Activated naive CD4-positive, alpha-beta T cell treated with anti-CD3 and anti-CD28 coated beads, Interleukin-2, amount 50 U/mL, for 24 hours (primary cell): ENCODE measurements around the gene LRTM1.

Experiments used
- H3K27ac Mint-ChIP-seq: one replicate; pipeline ENCODE4 v1.8.0; 2021; ENCODE audit warnings: mild to moderate bottlenecking, mixed read lengths
- H3K27me3 Mint-ChIP-seq: one replicate; pipeline ENCODE4 v1.8.0; 2021; ENCODE audit warnings: mixed read lengths
- H3K36me3 Mint-ChIP-seq: one replicate; pipeline ENCODE4 v1.8.0; 2021; ENCODE audit warnings: mixed read lengths
- H3K4me1 Mint-ChIP-seq: one replicate; pipeline ENCODE4 v1.8.0; 2021; ENCODE audit warnings: mixed read lengths
- H3K4me3 Mint-ChIP-seq: one replicate; pipeline ENCODE4 v1.8.0; 2021; ENCODE audit warnings: mild to moderate bottlenecking, mixed read lengths
- H3K9me3 Mint-ChIP-seq: one replicate; pipeline ENCODE4 v1.8.0; 2021; ENCODE audit warnings: mixed read lengths

LRTM1 gene

DNA sequence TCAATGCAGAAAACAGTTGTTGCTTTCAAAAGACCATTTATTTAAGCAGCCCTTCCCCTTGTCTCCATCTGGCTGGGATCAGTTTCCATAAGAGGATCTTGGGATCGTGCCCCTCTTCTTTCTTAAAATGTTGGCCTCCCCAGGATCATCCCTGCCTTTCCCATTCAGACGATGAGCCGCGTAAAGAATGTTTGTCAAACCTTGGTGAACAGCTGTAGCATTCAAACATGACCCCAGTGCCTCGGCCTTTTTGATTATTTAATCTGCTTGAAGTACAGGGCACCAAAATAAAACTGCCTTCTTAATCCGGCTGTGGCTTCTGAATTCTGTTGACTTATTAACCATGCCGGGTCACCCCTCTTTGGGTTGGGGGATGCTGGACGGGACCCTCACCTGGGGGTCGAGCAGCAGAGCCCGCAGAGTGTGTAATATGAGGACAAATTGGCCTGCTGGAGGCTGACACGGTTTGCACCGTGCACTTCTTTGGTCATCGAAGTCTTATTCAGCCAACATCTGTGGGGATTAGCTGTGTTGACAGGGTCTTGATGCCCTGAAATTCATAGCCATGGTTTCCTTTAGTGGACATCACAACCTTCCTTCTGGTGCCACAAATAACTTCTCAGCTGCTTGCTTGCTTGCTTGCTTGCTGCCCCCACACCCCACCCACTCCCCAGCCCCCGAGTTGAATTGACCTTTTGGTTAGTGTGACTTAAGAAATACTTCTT is at the start of gene LRTM1:
LRTM1 (minus strand) TSS at position 14 of the 725 bp plus-strand sequence. CDS start 148 bp downstream, outside the sequence.
- Mint-ChIP-seq H3K9me3 (peaks cover 5% of the 10 kb centered on the region), H3K4me1 (no peaks in the 10 kb centered on the region), H3K36me3 (no peaks in the 10 kb centered on the region), H3K4me3 (no peak within 1 kb of the TSS), H3K27me3 (no peaks in the 10 kb centered on the region), H3K27ac (no peak within 1 kb of the TSS)

DNA sequence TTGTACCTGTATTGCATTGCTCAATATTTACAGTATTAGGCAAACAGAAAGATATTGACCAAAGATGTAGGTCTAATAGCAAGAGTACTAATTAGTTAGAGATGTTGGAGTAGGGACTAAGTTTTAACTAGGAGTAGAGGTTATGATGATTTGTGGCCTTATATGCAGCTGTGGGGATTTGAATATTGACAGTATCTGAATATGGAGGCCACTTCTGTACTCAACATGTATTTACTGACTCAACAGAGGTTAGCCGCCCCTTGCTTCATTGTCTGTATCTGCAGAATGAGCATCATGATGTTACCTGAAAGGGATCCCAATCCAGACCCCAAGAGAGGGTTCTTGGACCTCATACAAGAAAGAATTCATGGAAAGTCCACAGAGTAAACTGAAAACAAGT is 49.6 kb upstream of the LRTM1 start:
- no peaks in the 10 kb centered on the region for H3K36me3 Mint-ChIP-seq
- no peaks in the 10 kb centered on the region for H3K27me3 Mint-ChIP-seq
- H3K9me3 Mint-ChIP-seq, result peaks cover 10% of the 10 kb centered on the region
- H3K27ac Mint-ChIP-seq, result no peak overlapping the region
- H3K4me1 Mint-ChIP-seq, result no peaks in the 10 kb centered on the region
- no peak overlapping the region for H3K4me3 Mint-ChIP-seq

DNA sequence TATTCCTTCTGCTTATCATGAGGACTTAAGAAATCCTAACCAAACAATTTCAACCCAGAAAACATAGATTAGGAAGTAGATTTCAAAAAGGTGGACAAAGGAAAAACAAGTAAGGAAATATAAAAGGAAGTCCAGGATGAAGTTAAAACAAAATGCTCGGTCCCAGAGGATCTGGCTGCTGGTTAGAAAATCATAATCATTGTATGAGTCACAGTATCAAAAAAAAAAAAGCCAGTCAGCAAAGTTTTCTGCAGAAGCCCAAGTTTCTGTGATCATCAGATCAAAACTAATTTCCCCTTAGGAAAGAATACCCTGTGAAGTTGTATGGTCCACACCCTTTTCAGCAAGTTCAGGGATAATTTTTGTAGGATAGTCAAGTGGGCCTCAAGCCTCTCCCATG is 43.0 kb upstream of the LRTM1 start:
- Mint-ChIP-seq H3K27me3 (no peaks in the 10 kb centered on the region), H3K4me3 (no peak overlapping the region), H3K27ac (no peak overlapping the region), H3K9me3 (peaks cover 4% of the 10 kb centered on the region), H3K4me1 (no peaks in the 10 kb centered on the region), H3K36me3 (no peaks in the 10 kb centered on the region)

DNA sequence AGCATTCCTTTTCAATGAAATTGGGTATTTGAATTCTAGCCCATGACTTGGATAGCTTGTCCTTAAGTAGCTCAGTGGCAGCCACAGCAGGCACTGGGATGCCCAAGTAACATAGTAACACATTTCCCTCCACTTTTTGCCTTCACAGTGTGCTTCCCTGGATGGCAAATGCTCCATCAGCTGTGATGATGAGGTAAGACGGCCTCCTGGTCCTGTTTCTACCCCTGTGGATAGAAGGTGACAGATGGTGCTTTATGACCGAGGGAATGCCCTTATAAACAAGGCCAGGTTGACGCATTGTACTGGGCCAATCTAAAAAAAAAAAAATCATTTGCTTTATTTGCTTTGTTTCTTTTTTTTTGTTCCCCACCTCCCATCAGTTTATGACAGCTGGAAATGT is 41.8 kb upstream of the LRTM1 start:
- Mint-ChIP-seq H3K4me3 (no peak overlapping the region), H3K36me3 (no peaks in the 10 kb centered on the region), H3K27me3 (peaks cover 2% of the 10 kb centered on the region), H3K9me3 (peaks cover 4% of the 10 kb centered on the region), H3K4me1 (no peaks in the 10 kb centered on the region), H3K27ac (no peak overlapping the region)

DNA sequence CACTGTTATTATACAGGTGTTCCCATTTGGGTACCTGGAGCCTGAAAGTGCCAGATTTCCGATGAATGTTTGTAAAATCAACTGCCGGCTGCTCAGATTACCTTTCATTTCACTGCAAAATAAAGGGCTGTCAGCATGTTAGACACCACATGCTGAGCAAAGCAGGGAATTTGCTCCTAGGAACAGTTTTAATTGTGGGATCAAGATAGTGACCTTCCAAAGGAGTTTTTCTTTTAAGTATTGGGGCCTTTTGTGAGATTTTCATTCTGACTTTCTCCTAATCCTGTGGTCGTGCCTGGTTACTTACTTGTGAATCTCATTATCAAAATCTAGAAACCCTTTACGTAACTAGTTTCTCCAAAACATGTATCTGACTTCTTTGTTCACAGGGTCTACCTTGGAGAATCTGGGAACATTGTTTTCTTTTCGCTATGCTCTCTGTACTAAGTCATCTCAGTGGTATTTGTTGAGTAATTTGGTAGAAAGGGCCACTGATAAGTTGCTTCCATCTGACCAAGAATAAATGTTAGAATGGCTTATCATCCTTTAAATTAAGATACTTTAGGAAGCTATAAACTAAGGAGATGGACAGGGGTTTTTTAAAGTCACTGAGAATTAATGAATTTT is 40.8 kb upstream of the LRTM1 start:
- Mint-ChIP-seq H3K4me1 (no peaks in the 10 kb centered on the region), H3K27ac (no peak overlapping the region), H3K36me3 (no peaks in the 10 kb centered on the region), H3K27me3 (peaks cover 2% of the 10 kb centered on the region), H3K9me3 (no peaks in the 10 kb centered on the region), H3K4me3 (no peak overlapping the region)

DNA sequence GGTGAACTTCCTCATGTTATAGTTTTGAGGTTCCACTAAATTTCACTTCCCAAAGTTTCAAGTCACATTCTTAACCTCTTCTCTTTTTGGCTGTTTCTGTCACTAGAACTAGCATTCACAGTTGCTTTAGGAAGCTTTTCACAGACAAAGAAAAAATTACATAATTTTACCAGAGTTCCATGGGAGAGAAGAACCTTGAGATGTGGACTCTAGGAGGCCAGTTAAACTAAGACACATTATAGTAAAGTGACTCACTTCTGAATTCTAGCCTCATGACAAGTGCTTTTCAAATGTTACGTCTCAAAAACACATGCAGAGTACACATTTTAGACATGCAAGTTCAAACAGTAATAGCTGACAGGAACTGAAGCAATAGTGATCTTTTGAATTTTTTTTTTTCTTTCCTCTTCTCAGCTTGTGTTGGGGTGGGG is 39.9 kb upstream of the LRTM1 start:
- H3K27ac Mint-ChIP-seq, result no peak overlapping the region

DNA sequence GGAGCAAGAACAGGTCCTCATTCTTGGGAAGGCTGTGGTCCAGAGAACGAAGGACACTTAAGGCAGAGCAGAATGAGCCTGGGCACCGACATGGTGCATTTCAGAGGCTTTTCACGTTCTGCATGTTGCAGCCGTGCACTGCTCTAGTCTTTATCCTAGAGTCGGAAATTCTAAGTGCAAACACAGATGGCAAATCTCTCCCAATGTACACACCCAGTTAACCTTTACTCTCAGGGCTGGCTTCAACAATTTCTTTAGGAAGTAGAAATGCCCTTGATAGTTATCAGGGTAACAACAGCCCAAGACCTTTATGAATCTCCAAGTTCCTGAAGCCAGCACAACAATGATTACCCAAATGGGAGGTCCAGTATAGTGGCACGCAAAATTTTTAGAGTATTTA is 39.1 kb upstream of the LRTM1 start:
- Mint-ChIP-seq H3K4me1 (no peaks in the 10 kb centered on the region), H3K4me3 (no peak overlapping the region), H3K27me3 (peaks cover 2% of the 10 kb centered on the region), H3K9me3 (no peaks in the 10 kb centered on the region), H3K36me3 (no peaks in the 10 kb centered on the region), H3K27ac (no peak overlapping the region)

More for the DNA sequence above, 39.9 kb upstream of the LRTM1 start:
- Mint-ChIP-seq H3K9me3 (no peaks in the 10 kb centered on the region), H3K27me3 (peaks cover 2% of the 10 kb centered on the region), H3K4me3 (no peak overlapping the region), H3K36me3 (no peaks in the 10 kb centered on the region), H3K4me1 (no peaks in the 10 kb centered on the region)

DNA sequence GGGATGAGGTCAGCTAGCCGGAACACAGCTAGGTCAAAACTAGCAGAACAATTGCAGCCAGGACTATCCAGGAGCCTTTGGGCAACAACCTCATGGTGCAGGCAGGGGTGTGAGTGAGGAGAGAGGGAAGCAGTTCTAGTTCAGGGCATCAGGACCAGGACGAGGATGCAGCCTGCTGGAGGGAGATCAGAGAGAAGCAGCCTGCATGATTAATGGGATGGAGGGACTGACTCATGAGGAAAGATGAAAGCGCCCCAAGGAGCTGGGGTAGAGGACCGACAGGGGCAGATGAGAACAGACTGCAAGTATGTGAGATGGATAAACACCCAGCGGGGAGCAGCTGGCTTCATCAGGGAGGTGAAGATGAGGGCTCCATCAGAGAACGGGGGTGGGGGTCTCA is 37.9 kb upstream of the LRTM1 start:
- H3K4me3 Mint-ChIP-seq, result no peak overlapping the region
- H3K4me1 Mint-ChIP-seq, result no peaks in the 10 kb centered on the region
- H3K9me3 Mint-ChIP-seq, result no peaks in the 10 kb centered on the region
- H3K27me3 Mint-ChIP-seq, result peaks cover 2% of the 10 kb centered on the region
- no peaks in the 10 kb centered on the region for H3K36me3 Mint-ChIP-seq
- H3K27ac Mint-ChIP-seq, result no peak overlapping the region

DNA sequence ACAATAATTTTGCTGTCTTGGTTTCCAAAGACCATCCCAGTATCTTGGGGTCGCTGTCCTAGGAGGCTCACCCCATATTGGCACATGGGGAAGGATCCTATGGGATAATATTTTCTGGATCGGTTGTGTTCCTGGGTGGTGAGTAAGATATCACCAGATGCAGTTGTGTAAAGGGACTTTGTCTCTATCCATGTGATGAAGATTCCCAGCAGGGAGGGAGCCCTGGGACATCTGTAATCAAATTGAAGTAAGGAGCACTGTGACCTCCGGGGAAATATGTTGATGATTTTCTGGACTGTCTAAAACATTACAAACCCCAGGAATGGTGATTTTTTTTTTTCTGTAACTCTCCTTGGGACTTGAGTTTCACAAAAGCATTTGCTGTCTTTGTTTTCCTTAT is 36.2 kb upstream of the LRTM1 start:
- H3K36me3 Mint-ChIP-seq, result no peaks in the 10 kb centered on the region
- H3K27me3 Mint-ChIP-seq, result peaks cover 2% of the 10 kb centered on the region
- no peak overlapping the region for H3K4me3 Mint-ChIP-seq
- no peaks in the 10 kb centered on the region for H3K9me3 Mint-ChIP-seq
- H3K4me1 Mint-ChIP-seq, result no peaks in the 10 kb centered on the region
- no peak overlapping the region for H3K27ac Mint-ChIP-seq

DNA sequence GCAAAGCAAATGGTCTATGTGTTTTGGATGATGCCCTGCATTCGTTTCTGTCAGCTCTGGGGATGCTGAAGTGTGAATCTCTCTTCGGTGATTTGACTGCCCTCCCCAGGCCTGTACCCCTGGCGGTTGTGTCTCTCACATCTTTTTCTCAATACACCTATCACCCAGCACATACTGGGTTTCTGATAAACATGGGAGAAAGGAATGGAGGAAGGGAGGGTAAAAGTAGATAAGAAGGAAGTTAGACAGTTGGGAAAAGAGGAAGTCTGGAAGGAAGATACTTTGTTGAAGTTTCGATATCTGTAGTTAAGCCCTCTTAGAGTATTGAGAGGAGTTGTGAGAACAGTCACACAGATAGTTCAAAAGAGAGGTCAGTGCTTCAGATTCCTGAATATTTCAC is 35.8 kb upstream of the LRTM1 start:
- Mint-ChIP-seq H3K4me1 (no peaks in the 10 kb centered on the region), H3K9me3 (no peaks in the 10 kb centered on the region), H3K27me3 (peaks cover 2% of the 10 kb centered on the region), H3K27ac (no peak overlapping the region), H3K36me3 (no peaks in the 10 kb centered on the region), H3K4me3 (no peak overlapping the region)

DNA sequence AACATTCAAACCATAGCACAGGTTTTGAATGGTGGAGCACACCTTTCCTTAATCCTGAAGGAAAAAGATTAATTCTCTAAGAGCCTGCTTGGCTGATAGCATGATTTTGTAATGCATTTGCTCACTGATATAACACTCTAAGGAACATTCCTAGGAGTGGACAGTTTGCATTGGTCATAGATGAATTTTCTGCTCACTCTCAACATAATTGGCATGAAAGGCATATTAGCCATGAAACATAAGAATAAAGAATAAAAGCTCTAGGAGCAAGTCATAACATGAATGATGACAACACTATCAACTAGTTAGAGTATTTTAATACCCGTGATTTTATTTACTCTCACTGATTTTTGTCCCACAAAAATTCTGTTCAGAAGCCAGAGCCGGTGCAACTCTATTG is 34.3 kb upstream of the LRTM1 start:
- Mint-ChIP-seq H3K9me3 (no peaks in the 10 kb centered on the region), H3K27me3 (peaks cover 2% of the 10 kb centered on the region), H3K4me3 (no peak overlapping the region), H3K36me3 (no peaks in the 10 kb centered on the region), H3K4me1 (no peaks in the 10 kb centered on the region), H3K27ac (no peak overlapping the region)

DNA sequence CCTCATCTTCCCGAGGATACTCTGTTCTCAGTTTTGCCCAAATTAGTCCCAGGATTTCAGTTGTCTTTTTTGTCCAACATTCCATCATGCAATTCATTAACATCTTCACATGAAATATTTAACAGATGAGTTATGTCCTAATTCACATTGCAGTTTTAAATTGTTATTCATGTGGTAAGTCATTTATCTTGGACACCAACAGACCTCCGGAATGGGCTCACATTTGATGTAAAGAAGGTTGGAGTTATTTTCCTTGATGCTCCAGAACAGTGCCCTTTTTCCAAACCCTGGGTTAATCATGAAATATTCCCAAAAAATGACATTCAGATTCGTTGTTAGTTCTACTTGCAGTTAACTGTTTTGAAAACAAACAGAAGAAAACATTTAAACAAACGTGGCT is 32.8 kb upstream of the LRTM1 start:
- Mint-ChIP-seq H3K9me3 (no peaks in the 10 kb centered on the region), H3K4me1 (no peaks in the 10 kb centered on the region), H3K27me3 (peaks cover 2% of the 10 kb centered on the region), H3K36me3 (no peaks in the 10 kb centered on the region), H3K27ac (no peak overlapping the region), H3K4me3 (no peak overlapping the region)

DNA sequence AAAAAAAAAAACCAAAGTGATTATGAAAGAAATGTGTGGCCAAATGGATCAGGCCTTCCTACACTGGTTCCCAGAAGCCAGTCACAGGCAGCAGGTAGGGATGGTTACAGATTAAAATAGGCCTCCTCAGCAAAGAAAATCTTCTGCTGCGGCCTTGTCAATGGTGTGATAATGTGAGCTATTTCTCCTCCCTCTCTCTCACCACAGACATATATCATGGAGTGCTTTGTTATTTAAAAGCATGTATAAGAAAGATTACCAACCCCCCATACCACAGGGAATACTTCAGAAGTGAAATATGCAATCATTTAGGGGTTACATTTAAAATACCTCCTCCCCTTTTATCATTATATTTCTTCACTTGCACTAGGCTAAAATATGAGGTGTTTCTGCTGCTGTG is 32.2 kb upstream of the LRTM1 start:
- H3K27me3 Mint-ChIP-seq, result peaks cover 1% of the 10 kb centered on the region
- H3K27ac Mint-ChIP-seq, result no peak overlapping the region
- H3K36me3 Mint-ChIP-seq, result no peaks in the 10 kb centered on the region
- H3K4me1 Mint-ChIP-seq, result no peaks in the 10 kb centered on the region
- H3K4me3 Mint-ChIP-seq, result no peak overlapping the region
- no peaks in the 10 kb centered on the region for H3K9me3 Mint-ChIP-seq

DNA sequence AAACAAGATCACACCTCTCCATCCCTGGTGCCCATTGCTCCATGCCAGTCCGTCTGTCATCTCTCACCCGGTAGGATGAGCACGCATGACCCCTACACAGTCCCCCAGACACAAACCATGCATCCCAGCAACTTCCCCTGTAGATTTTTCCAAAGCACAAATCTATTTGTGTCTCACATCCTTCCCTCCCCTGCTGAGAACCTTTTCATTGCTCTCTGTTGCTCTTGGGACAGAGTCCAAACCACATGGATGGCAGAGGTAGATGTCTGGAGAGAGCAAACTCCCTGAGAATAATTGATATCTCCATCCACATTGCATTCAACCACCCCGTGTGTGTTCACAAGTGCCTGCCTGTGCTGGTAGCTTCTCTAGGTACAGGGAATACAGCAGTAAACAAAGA is 29.9 kb upstream of the LRTM1 start:
- peaks cover 1% of the 10 kb centered on the region for H3K27me3 Mint-ChIP-seq
- no peaks in the 10 kb centered on the region for H3K4me1 Mint-ChIP-seq
- no peak overlapping the region for H3K27ac Mint-ChIP-seq
- no peaks in the 10 kb centered on the region for H3K9me3 Mint-ChIP-seq
- no peak overlapping the region for H3K4me3 Mint-ChIP-seq
- H3K36me3 Mint-ChIP-seq, result no peaks in the 10 kb centered on the region

DNA sequence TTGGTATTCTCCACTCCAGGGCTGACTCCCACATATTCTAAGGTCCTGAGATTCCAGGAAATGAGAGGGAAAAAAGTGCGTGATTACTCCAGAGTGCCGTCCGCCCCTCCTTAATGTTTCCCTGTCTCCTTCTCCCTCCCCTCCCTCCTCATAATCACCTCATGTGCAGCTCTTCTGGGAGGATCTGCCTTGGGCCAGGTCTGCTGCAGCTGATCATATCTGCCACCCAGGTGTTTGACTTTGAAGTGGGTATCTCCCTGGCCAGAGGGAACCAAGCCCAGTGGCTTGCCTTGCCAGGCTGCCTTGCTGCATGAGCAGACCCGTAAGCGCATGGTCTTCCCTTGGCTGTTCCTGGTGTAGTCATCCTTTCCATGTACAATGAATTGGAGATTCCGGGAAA is 28.1 kb upstream of the LRTM1 start:
- H3K4me1 Mint-ChIP-seq, result no peaks in the 10 kb centered on the region
- no peak overlapping the region for H3K4me3 Mint-ChIP-seq
- H3K27me3 Mint-ChIP-seq, result peaks cover 1% of the 10 kb centered on the region
- no peaks in the 10 kb centered on the region for H3K36me3 Mint-ChIP-seq
- no peaks in the 10 kb centered on the region for H3K9me3 Mint-ChIP-seq
- H3K27ac Mint-ChIP-seq, result no peak overlapping the region

DNA sequence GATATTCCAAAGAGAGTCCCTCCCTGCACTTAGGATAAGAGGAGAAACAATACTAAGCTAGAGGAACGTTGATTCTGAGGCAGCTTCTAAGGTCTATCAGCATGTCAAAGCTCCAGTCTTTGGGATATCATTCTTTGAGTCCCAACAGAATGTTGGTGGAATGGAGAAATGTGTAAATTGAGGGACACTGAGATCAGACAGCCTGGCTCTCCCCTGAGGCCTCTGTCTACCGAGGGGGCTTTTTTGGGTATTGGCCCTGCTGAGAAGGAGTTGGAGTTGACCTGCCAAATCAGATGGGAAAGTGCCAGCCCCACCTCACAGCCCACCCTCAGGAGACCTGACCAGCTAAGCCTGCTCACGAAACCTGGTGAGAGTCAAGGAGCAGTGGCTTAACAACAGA is 27.6 kb upstream of the LRTM1 start:
- no peaks in the 10 kb centered on the region for H3K4me1 Mint-ChIP-seq
- H3K27ac Mint-ChIP-seq, result no peak overlapping the region
- no peaks in the 10 kb centered on the region for H3K36me3 Mint-ChIP-seq
- H3K27me3 Mint-ChIP-seq, result peaks cover 1% of the 10 kb centered on the region
- H3K9me3 Mint-ChIP-seq, result no peaks in the 10 kb centered on the region
- H3K4me3 Mint-ChIP-seq, result no peak overlapping the region

DNA sequence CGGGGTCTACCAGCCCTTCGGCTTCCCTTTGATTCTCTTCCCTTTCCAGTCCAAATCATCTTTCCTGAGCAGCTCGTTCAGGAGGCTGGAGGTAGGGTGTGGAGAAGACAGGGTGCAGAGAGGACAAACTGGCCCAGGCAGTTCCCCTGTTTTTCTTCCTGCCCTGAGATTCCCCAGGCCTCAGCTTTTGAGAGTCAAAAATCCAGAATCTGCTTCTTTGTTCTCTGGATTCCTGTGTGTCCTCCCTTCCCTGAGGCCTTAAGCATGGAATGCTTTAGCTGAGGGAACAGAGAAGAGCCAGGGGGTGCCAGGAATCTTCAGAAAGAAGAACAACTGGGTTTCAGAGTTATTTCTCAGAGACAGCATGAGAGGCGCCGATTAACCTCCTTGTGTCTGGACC is 26.7 kb upstream of the LRTM1 start:
- H3K36me3 Mint-ChIP-seq, result no peaks in the 10 kb centered on the region
- H3K4me1 Mint-ChIP-seq, result no peaks in the 10 kb centered on the region
- H3K9me3 Mint-ChIP-seq, result no peaks in the 10 kb centered on the region
- no peak overlapping the region for H3K4me3 Mint-ChIP-seq
- peaks cover 1% of the 10 kb centered on the region for H3K27me3 Mint-ChIP-seq
- no peak overlapping the region for H3K27ac Mint-ChIP-seq
